B cell (primary cell): ENCODE data around the gene SRBD1.

Experiments
- EZH2 ChIP-seq: IDR thresholded peaks from 2 replicates; pipeline ENCODE4 v1.6.1; 2012; ENCODE audit warnings: borderline replicate concordance, low read depth, mild to moderate bottlenecking, moderate library complexity, low read length; ENCODE audit not compliant: insufficient read depth, poor library complexity, severe bottlenecking
- TF ChIP-seq, protein P1 (sequence below): fragments of 200-600 bp; IDR thresholded peaks from one replicate; pipeline ENCODE4 v1.8.0; 2022; ENCODE audit warnings: antibody characterized with exemption, mild to moderate bottlenecking

DNA sequence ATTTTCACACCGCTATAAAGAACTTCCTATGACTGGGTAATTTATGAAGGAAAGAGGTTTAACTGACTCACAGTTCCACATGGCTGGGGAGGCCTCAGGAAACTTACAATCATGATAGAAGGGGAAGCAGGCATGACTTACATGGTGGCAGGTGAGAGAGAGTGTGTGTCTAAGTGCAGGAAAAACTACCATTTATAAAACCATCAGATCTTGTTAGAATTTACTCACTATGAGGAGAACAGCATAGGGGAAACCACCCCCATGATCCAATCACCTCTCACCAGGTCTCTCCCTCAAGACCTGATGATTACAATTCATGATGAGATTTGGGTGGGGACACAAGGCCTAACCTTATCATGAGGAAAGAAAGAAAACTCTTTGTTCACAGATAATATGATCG lies 174.6 kb downstream of the SRBD1 start:
- TF ChIP-seq, protein P1, sequence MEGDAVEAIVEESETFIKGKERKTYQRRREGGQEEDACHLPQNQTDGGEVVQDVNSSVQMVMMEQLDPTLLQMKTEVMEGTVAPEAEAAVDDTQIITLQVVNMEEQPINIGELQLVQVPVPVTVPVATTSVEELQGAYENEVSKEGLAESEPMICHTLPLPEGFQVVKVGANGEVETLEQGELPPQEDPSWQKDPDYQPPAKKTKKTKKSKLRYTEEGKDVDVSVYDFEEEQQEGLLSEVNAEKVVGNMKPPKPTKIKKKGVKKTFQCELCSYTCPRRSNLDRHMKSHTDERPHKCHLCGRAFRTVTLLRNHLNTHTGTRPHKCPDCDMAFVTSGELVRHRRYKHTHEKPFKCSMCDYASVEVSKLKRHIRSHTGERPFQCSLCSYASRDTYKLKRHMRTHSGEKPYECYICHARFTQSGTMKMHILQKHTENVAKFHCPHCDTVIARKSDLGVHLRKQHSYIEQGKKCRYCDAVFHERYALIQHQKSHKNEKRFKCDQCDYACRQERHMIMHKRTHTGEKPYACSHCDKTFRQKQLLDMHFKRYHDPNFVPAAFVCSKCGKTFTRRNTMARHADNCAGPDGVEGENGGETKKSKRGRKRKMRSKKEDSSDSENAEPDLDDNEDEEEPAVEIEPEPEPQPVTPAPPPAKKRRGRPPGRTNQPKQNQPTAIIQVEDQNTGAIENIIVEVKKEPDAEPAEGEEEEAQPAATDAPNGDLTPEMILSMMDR = no peak
- TF ChIP-seq EZH2 = no peak
